GM21390 (cell line): Measurements from ENCODE around the gene TMEM92.

Experiments used
- ATAC-seq: cut with Tn5 transposase; IDR thresholded peaks from one replicate; pipeline ENCODE4 v1.9.1; 2021; ENCODE audit not compliant: unreplicated experiment

TMEM92 gene

DNA sequence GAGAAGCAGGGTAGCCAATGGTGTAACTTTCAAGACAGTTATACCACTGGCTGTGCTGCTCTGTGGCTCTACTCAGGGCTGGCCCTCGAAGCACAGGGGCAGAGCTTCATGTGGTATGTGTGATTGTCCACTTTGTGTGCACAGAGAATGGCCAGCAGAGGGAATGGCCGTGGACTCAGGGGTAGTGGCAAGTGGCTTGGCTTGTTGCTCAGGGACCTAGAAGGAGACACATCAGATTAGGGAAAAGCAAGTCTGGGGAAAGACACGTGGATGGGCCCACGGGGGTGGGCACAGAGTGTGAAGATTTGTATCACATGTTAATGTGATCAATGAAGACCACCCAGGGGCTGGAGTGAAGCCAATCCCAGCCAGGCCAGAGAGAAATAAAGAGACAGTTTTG, 51.6 kb downstream of the TMEM92 start:
- no peak for ATAC-seq

DNA sequence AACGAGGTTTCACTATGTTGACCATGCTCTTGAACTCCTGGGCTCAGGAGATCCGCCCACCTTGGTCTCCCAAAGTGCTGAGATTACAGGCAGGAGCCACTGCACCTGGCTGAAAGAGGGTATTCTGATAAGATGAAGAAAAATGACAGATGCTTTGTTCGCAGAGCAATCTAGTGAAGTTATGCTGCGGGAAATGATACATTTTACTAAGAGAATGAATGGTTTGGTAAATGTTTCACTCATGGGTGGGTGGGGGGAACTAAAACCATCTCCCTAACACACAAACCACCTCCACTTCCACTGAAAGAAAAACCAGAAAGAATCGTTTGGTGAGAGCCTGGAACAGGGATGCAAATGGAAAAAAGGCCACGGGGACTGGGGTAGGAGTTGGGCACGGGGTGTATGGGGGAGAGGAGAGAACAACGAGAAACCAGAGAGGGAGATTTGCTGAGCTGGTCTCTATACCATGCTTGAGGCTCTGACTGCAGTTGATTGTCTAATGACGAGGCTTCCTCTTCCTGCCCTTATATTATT, 52.6 kb downstream of the TMEM92 start:
- ATAC-seq: no peak

DNA sequence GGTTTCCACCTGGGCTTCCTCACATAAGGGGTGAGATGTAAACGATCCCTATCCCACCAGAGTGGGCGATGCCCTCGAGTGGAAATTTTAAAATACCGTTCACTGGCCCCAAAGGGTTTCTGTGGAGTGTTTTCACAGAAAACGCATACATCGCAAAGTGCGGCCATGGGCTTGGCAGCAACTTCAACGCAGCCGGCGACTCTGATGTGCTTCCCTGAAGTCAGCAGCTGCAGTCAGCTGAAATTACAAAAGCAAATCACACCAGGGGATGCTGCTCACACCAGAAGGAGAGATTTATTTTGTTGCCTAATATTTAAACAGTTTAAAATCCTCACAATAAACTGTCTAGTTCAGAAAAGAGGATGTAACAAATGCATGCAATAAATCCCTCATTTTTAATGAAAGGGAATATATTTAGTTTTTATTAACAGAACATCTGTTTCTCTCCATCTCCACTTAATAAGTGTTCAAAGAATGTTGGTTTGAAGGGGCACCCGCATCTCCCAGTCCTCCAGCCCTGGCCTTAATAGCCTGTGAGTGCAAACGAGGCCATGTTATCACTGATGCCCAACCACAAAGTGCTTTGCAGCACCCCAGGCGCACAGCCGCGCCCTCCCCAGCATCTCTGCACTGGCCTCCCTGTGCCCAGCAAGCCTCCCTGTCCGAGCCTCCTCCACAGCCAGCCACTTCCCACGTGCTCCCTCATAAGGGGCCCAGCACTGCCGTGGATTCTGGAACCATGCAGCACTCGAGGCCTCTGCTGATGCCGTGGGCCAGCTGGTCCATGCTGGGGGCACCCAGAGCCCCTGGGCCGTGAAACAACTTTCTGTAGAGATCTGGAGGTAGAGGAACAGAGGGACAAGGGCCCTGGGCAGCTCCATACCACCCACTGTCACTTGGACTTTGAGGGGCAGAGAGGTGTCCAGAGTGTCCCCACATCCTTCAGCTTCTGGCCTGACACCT, 54.4 kb downstream of the TMEM92 start:
- no peak for ATAC-seq

DNA sequence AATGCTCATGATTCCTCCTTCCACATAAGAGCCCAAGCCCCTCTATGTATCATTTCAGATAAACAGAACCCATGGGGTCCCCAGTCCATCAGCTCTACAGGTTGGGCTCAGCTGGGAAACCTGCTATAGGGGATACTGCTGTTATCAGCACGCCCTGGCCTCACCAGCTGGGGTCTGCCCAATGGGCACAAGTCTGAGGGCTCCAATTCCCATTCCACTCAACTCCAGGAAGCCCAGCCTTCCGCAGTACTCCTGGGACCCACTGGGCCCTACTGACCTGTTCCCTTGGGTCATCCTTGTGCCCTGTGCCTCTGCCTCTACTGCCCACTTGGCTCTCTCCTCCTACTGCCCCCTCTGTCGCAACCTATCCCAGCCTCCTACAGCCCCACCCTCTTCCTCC, 55.5 kb downstream of the TMEM92 start:
- no peak for ATAC-seq

GRCh38 chr17:50330151-50330775, 56.0 kb downstream of the TMEM92 start:
- no peak for ATAC-seq
